CD4-positive, alpha-beta T cell (primary cell): ENCODE results near the gene WDFY4. TPM values are rescaled to one million over a fixed set of nuclear protein-coding genes. Genes with fewer than 3 reads are reported as not detected.

ENCODE experiments used
- ATAC-seq: fragments of 200-7000 bp; cut with Tn5 transposase; one replicate; pipeline ENCODE4 v1.10.0; 2022; ENCODE audit warnings: mild to moderate bottlenecking; ENCODE audit not compliant: poor library complexity
- CTCF ChIA-PET: fragments of 350-600 bp; sonication (Branson Sonifier 250); formaldehyde crosslinking; loops from one replicate; lab custom pipeline; 2021; ENCODE audit warnings: antibody characterized with exemption, inconsistent platforms; lab: Charles Lee
- POLR2A ChIA-PET: fragments of 350-600 bp; sonication (Branson Sonifier 250); formaldehyde crosslinking; loops from one replicate; lab custom pipeline; 2021; ENCODE audit warnings: antibody characterized with exemption, inconsistent platforms; lab: Charles Lee
- DNase-seq, 14 experiments: peaks; one replicate each; pipeline ENCODE4 v3.0.0-alpha.2; 2013 to 2020; ENCODE audit warnings: mixed read lengths in 2 of 14
- H3K27ac ChIP-seq, 2 donors: one replicate each; pipeline versions ENCODE4 v1.5.1 to v1.7.0; 2013; ENCODE audit warnings: low read length in 2 of 2, low read depth in 1 of 2, mild to moderate bottlenecking in 1 of 2
- H3K27me3 ChIP-seq, 2 experiments: 1 replicate in 1 of 2; 2 replicates in 1 of 2; pipeline versions ENCODE4 v1.6.1 to v1.7.0; 2013; ENCODE audit warnings: low read length in 2 of 2, control low read depth in 1 of 2, mild to moderate bottlenecking in 1 of 2, moderate library complexity in 1 of 2; ENCODE audit not compliant: insufficient read depth in 2 of 2, control insufficient read depth in 1 of 2
- H3K36me3 ChIP-seq: one replicate; pipeline ENCODE4 v1.6.1; 2013; ENCODE audit warnings: low read length, control low read depth; ENCODE audit not compliant: insufficient read depth
- H3K4me1 ChIP-seq: one replicate; pipeline ENCODE4 v1.6.1; 2013; ENCODE audit warnings: low read length, control low read depth; ENCODE audit not compliant: insufficient read depth
- H3K4me3 ChIP-seq: one replicate; pipeline ENCODE4 v1.5.1; 2013; ENCODE audit warnings: mild to moderate bottlenecking, low read length, moderate library complexity
- H3K9me3 ChIP-seq, 2 experiments: 1 replicate in 1 of 2; 2 replicates in 1 of 2; pipeline versions ENCODE4 v1.6.1 to v1.7.0; 2013; ENCODE audit warnings: low read length in 2 of 2, mild to moderate bottlenecking in 2 of 2, control low read depth in 1 of 2, moderate library complexity in 1 of 2; ENCODE audit not compliant: control insufficient read depth in 1 of 2, insufficient read depth in 1 of 2
- H3K27ac Mint-ChIP-seq: one replicate; pipeline ENCODE4 v1.8.0; 2020; ENCODE audit warnings: mixed read lengths
- H3K27me3 Mint-ChIP-seq: one replicate; pipeline ENCODE4 v1.8.0; 2021; ENCODE audit warnings: mixed read lengths
- H3K36me3 Mint-ChIP-seq: one replicate; pipeline ENCODE4 v1.8.0; 2021; ENCODE audit warnings: low read depth, mixed read lengths
- H3K4me1 Mint-ChIP-seq: one replicate; pipeline ENCODE4 v1.8.0; 2021; ENCODE audit warnings: low read depth, mixed read lengths
- H3K4me3 Mint-ChIP-seq: one replicate; pipeline ENCODE4 v1.8.0; 2020; ENCODE audit warnings: mild to moderate bottlenecking, mixed read lengths
- H3K9me3 Mint-ChIP-seq: one replicate; pipeline ENCODE4 v1.8.0; 2020; ENCODE audit warnings: mixed read lengths
- intact Hi-C, 2 experiments: fragments of 100-400 bp; cut with DNase I in 1 of 2; cut with micrococcal nuclease in 1 of 2; formaldehyde crosslinking; loops; one replicate each; pipeline versions ENCODE4 v1.15.1 to v1.9.0; 2023 to 2025; cut with DNase I, micrococcal nuclease
- total RNA-seq, 174 experiments: library from RNA in 2 of 174; stranded (reverse) in 2 of 174; gene quantifications; one replicate each; pipeline ENCODE4 v1.2.3 and lab custom pipeline; 2021 to 2026
- TF ChIP-seq, protein P1 (sequence below): fragments of 200-600 bp; IDR thresholded peaks from one replicate; pipeline ENCODE4 v1.8.0; 2022; ENCODE audit warnings: antibody characterized with exemption, mild to moderate bottlenecking

WDFY4 gene
- total RNA-seq, 2 experiments from 2014 or later, result 1.3 to 2.5 TPM

DNA sequence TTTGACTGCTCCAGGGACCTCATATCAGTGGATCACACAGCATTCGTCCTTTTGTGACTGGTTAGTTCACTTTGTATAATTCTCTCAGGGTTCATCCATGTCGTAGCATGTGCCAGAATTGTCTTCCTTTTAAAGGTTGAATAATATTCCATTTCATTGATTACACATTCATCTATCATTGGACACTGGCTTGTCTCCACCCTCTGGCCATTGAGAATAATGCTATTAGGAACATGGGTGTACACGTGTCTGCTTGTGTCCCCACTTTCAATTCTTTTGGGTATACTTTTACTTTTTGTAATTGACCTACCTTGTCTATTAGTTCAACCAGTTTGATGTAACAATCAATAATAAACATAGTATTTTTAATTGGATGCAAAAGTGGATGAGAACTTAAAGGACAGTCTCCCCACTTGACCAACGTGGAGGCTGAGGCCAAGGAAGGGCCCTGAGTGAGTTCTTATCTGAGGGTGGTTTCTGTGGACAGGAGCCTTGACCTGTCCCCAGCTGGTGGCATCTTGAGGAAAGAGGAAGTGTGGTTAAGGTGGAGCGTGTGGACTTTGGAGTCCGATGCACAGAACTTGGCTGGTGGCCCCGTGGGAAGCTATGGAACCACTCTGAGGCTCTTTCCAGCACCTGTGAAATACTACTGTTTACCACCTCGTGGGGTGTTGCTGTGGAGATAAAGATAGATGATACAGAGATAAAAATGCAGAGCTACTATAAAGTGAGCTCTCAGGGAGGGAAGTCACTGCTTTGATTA lies 16.6 kb downstream of the WDFY4 start:
- ChIA-PET POLR2A (no interaction called here), CTCF (interaction anchor here (1.1 kb wide), 1 partner anchor 12 kb away, joined by 3 read pairs; no protein-coding TSS in a partner anchor)
- Mint-ChIP-seq H3K4me1 (no peaks in the 10 kb centered on the region), H3K9me3 (no peaks in the 10 kb centered on the region), H3K36me3 (no peaks in the 10 kb centered on the region), H3K27me3 (no peaks in the 10 kb centered on the region), H3K4me3 (no peak overlapping the region), H3K27ac (no peak overlapping the region)
- Histone ChIP-seq H3K36me3 (no peaks in the 10 kb centered on the region), H3K4me3 (no peak overlapping the region), H3K9me3 (no peaks in the 10 kb centered on the region), H3K27ac (no peak overlapping the region), H3K27me3 (peaks cover 0 to 5% of the 10 kb centered on the region in 2 experiments), H3K4me1 (no peaks in the 10 kb centered on the region)
- DNase-seq, result no peak
- TF ChIP-seq, protein P1, sequence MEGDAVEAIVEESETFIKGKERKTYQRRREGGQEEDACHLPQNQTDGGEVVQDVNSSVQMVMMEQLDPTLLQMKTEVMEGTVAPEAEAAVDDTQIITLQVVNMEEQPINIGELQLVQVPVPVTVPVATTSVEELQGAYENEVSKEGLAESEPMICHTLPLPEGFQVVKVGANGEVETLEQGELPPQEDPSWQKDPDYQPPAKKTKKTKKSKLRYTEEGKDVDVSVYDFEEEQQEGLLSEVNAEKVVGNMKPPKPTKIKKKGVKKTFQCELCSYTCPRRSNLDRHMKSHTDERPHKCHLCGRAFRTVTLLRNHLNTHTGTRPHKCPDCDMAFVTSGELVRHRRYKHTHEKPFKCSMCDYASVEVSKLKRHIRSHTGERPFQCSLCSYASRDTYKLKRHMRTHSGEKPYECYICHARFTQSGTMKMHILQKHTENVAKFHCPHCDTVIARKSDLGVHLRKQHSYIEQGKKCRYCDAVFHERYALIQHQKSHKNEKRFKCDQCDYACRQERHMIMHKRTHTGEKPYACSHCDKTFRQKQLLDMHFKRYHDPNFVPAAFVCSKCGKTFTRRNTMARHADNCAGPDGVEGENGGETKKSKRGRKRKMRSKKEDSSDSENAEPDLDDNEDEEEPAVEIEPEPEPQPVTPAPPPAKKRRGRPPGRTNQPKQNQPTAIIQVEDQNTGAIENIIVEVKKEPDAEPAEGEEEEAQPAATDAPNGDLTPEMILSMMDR, result no peak
- no peak for ATAC-seq
- intact Hi-C loops, result no loop called here

DNA sequence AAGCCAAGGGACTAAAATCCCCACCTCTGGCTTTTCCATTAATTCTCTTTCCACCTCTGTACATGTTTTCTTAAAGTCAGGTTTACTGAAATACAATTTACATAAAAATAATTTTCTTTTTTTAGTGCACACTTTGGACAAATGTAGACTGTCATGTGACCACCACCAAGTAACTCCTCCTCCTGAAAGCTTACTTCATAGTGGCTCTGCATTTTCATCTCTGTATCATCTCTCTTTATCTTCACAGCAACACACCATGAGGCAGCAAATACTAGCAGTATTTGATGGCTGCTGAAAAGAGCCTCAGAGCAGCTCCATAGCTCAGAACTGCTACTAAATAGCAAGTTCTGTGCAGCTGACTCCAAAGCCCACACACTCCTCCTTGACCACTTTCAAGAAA lies 17.3 kb downstream of the WDFY4 start:
- Mint-ChIP-seq H3K4me3 (no peak overlapping the region), H3K9me3 (no peaks in the 10 kb centered on the region), H3K4me1 (no peaks in the 10 kb centered on the region), H3K27me3 (no peaks in the 10 kb centered on the region), H3K36me3 (no peaks in the 10 kb centered on the region), H3K27ac (no peak overlapping the region)
- ChIA-PET CTCF (no interaction called here), POLR2A (no interaction called here)
- intact Hi-C loops, result no loop called here
- peaks cover 0 to 5% of the 10 kb centered on the region in 2 experiments for H3K27me3 ChIP-seq
- H3K4me1 ChIP-seq, result no peaks in the 10 kb centered on the region
- no peaks in the 10 kb centered on the region for H3K36me3 ChIP-seq
- no peak overlapping the region for H3K4me3 ChIP-seq
- TF ChIP-seq, protein P1, result no peak
- no peaks in the 10 kb centered on the region for H3K9me3 ChIP-seq
- H3K27ac ChIP-seq, result no peak overlapping the region
- DNase-seq (no peak), ATAC-seq (no peak)

DNA sequence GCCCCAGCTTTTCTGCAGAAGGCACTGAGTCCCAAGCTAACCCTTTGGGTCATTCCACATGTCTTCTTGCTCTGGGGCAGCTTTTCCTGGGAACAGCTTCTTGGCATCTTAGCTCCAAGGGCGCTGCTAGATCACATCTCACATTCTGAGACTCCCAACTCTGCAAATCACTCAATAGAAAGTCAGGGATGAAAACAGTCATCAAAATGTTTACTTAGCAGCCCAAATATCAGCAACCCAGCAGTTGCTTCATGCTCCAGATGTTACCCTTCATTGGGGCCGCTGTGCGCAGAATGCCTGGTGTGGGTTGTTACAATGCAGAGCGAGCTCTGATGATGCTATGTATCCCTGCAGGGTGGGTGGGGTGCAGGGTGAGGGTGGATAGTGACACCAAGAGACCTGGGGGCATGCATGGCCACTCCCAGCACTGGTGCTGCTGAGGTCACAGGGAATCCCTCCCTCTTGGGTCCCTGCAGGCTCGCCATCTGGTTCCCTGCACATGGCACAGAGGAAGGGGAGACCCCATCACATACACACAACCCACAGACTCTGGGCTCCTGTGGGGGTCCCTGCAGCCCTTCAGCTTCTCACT lies 19.0 kb downstream of the WDFY4 start:
- intact Hi-C loops, result no loop called here
- ChIA-PET POLR2A (no interaction called here), CTCF (no interaction called here)
- TF ChIP-seq, protein P1, result no peak
- Mint-ChIP-seq H3K27ac (no peak overlapping the region), H3K27me3 (no peaks in the 10 kb centered on the region), H3K4me1 (no peaks in the 10 kb centered on the region), H3K4me3 (no peak overlapping the region), H3K9me3 (no peaks in the 10 kb centered on the region), H3K36me3 (no peaks in the 10 kb centered on the region)
- H3K4me3 ChIP-seq, result no peak overlapping the region
- DNase-seq (no peak), ATAC-seq (no peak)
- no peaks in the 10 kb centered on the region for H3K4me1 ChIP-seq
- no peak overlapping the region for H3K27ac ChIP-seq
- H3K27me3 ChIP-seq, result peaks cover 0 to 4% of the 10 kb centered on the region in 2 experiments
- H3K9me3 ChIP-seq, result no peaks in the 10 kb centered on the region
- H3K36me3 ChIP-seq, result no peaks in the 10 kb centered on the region
